ENCODE results near the gene MARK3.

MARK3 gene

GRCh38 chr14:103388664-103389063, 3.4 kb downstream of the MARK3 start:
- TF ChIP-seq CTCF (conservative IDR thresholded peaks at IDR 0.05; ENCODE audit: low read depth, low read length): no peak
- no peak for DNase-seq (ENCODE audit: low read depth)
- H3K4me3 ChIP-seq (ENCODE audit: low read depth, low read length): no peak overlapping the region

GRCh38 chr14:103390605-103391004, 5.4 kb downstream of the MARK3 start:
- DNase-seq (ENCODE audit: low read depth): no peak
- no peak for TF ChIP-seq CTCF (conservative IDR thresholded peaks at IDR 0.05; ENCODE audit: low read depth, low read length)
- no peak overlapping the region for H3K4me3 ChIP-seq (ENCODE audit: low read depth, low read length)

DNA sequence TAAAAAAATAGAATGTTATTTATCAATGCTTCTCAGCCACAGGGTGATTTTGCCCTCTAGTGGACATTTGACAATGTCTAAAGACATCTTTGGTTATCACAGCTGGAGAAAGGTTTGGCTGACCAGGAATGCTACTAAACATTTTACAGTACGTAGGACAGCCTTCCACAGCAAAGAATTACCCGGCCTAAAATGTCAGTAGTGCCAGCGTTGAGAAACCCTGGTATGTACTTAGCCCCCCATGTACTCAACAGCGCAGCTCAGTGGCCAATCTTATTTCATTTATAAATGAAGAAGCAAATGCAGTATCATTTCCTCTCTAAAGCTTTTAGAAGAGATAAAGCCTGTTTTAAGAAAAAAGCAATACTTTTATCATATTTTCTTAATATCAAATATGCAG, 5.8 kb downstream of the MARK3 start:
- no peak overlapping the region for H3K4me3 ChIP-seq (ENCODE audit: low read depth, low read length)
- TF ChIP-seq CTCF (conservative IDR thresholded peaks at IDR 0.05; ENCODE audit: low read depth, low read length): peak; percentile 80
- DNase-seq (ENCODE audit: low read depth): peak; percentile 93

DNA sequence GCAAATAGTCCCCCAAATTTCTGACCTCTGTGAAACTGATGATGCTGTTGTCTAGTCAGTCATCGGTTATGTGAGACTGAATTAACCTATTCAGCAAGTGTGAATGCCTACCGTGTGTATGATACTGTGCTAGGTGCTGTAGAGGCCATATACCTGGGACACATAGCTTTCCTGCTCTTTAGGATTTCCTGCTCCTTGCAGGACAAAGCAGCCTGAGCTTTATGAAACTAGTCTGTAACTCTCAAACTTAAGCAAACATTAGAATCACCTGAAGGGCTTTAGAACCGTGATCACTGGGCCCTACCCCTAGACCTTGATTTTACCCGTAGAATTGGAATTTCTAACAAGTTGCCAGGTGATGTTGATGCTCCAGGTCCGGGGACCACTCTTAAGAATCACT, 6.9 kb downstream of the MARK3 start:
- no peak for DNase-seq (ENCODE audit: low read depth)
- no peak for TF ChIP-seq CTCF (conservative IDR thresholded peaks at IDR 0.05; ENCODE audit: low read depth, low read length)

GRCh38 chr14:103392572-103392971, 7.4 kb downstream of the MARK3 start:
- no peak for TF ChIP-seq CTCF (conservative IDR thresholded peaks at IDR 0.05; ENCODE audit: low read depth, low read length)
- no peak for DNase-seq (ENCODE audit: low read depth)
- no peak overlapping the region for H3K4me3 ChIP-seq (ENCODE audit: low read depth, low read length)

More for the DNA sequence above, 6.9 kb downstream of the MARK3 start:
- H3K4me3 ChIP-seq (ENCODE audit: low read depth, low read length): no peak overlapping the region

DNA sequence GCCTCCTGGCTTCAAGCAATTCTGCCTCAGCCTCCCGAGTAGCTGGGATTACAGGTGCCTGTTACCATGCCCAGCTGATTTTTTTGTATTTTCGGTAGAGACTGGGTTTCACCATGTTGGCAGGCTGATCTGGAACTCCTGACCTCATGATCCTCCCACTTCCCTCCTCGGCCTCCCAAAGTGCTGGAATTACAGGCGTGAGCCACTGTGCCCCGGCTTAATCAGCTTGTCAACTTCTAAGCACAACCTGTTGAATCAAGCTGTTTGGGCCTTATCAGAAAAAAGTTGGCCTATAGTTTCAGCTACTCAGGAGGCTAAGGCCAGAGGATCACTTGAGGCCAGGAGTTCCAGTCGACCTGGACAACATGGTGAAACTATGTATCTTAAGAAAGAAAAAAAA, 7.9 kb downstream of the MARK3 start:
- no peak overlapping the region for H3K4me3 ChIP-seq (ENCODE audit: low read depth, low read length)
- no peak for TF ChIP-seq CTCF (conservative IDR thresholded peaks at IDR 0.05; ENCODE audit: low read depth, low read length)
- no peak for DNase-seq (ENCODE audit: low read depth)

- H3K4me3 ChIP-seq (ENCODE audit: low read depth, low read length): no peak overlapping the region
- TF ChIP-seq CTCF (conservative IDR thresholded peaks at IDR 0.05; ENCODE audit: low read depth, low read length): peak; percentile 71
- DNase-seq (ENCODE audit: low read depth): peak; percentile 65
These were observed 8.7 kb downstream of the MARK3 start for GRCh38 chr14:103393676-103394626.

All from choroid plexus epithelial cell (primary cell).